Measurements from ENCODE around the gene PYDC2. TPM values are rescaled to one million over a fixed set of nuclear protein-coding genes. Genes with fewer than 3 reads are reported as not detected.

The PYDC2 gene
- not detected in 3 replicates for total RNA-seq (2021)
- Bru-seq, nascent RNA: percentile 37 among the genes with signal in this experiment
- long read RNA-seq, experiment 1: 0 reads
- long read RNA-seq, experiment 2: 0 reads
- long read RNA-seq, experiment 3: 0 reads

GRCh38 chr3:191461113-191461595 is at the start of gene PYDC2:
TSS of gene PYDC2 (plus strand) at chr3:191461163. CDS start at chr3:191461163, 0 bp downstream.
- no peaks in the 10 kb centered on the region for H3K27me3 Mint-ChIP-seq (ENCODE audit: low read depth)
- ChIA-PET CTCF (no interaction called here), POLR2A (no interaction called here)

GRCh38 chr3:191412759-191413158 is 48.2 kb upstream of the PYDC2 start:
- H3K27ac Mint-ChIP-seq: no peak overlapping the region
- ATAC-seq (peak; percentile 44), DNase-seq (ENCODE audit: low spot score) (no peak)
- ChIA-PET POLR2A (no interaction called here), CTCF (no interaction called here)
- no peaks in the 10 kb centered on the region for H3K27me3 Mint-ChIP-seq (ENCODE audit: low read depth)
- peaks cover 26% of the 10 kb centered on the region for H3K36me3 Mint-ChIP-seq
- peaks cover 33% of the 10 kb centered on the region for H3K9me3 Mint-ChIP-seq
- peaks cover 13% of the 10 kb centered on the region for H3K4me1 Mint-ChIP-seq
- H3K4me3 Mint-ChIP-seq: no peak overlapping the region
- TF ChIP-seq ZNF425 (CRISPR knock-in tag; conservative IDR thresholded peaks at IDR 0.05) (no peak), ZNF512 (CRISPR knock-in tag; IDR thresholded peaks at IDR 0.05; ENCODE audit: borderline replicate concordance) (no peak), PREB (CRISPR knock-in tag; IDR thresholded peaks at IDR 0.05; ENCODE audit: borderline replicate concordance) (no peak), IRF2 (CRISPR knock-in tag; IDR thresholded peaks at IDR 0.05; ENCODE audit: borderline replicate concordance, low read depth) (no peak), NFATC4 (CRISPR knock-in tag; IDR thresholded peaks at IDR 0.05) (no peak)

More at GRCh38 chr3:191461113-191461595, at the start of gene PYDC2:
- Mint-ChIP-seq H3K36me3 (no peaks in the 10 kb centered on the region), H3K9me3 (no peaks in the 10 kb centered on the region), H3K4me3 (no peak within 1 kb of the TSS), H3K27ac (no peak within 1 kb of the TSS), H3K4me1 (no peaks in the 10 kb centered on the region)
- TF ChIP-seq HMGA2 (CRISPR knock-in tag; IDR thresholded peaks at IDR 0.05): no peak
- no peak for TF ChIP-seq ZNF671 (CRISPR knock-in tag; IDR thresholded peaks at IDR 0.05)
- TF ChIP-seq OVOL2 (CRISPR knock-in tag; IDR thresholded peaks at IDR 0.05; ENCODE audit: borderline replicate concordance): no peak
- no peak for TF ChIP-seq ZMAT4 (CRISPR knock-in tag; IDR thresholded peaks at IDR 0.05)
- no peak for TF ChIP-seq PRDM15 (CRISPR knock-in tag; IDR thresholded peaks at IDR 0.05)
- TF ChIP-seq MXD4 (CRISPR knock-in tag; IDR thresholded peaks at IDR 0.05; ENCODE audit: borderline replicate concordance): no peak
- TF ChIP-seq TEAD1 (CRISPR knock-in tag; IDR thresholded peaks at IDR 0.05): no peak
- TF ChIP-seq ERG (CRISPR knock-in tag; IDR thresholded peaks at IDR 0.05): no peak
- TF ChIP-seq JAZF1 (CRISPR knock-in tag; IDR thresholded peaks at IDR 0.05): no peak
- no peak for TF ChIP-seq NR1H2 (CRISPR knock-in tag; IDR thresholded peaks at IDR 0.05)
- TF ChIP-seq ESRRA (CRISPR knock-in tag; IDR thresholded peaks at IDR 0.05; ENCODE audit: borderline replicate concordance): no peak
- TF ChIP-seq RORB (CRISPR knock-in tag; IDR thresholded peaks at IDR 0.05): no peak
- TF ChIP-seq ZNF396 (CRISPR knock-in tag; IDR thresholded peaks at IDR 0.05; ENCODE audit: borderline replicate concordance): no peak
- no peak for TF ChIP-seq NFATC4 (CRISPR knock-in tag; IDR thresholded peaks at IDR 0.05)
- no peak for TF ChIP-seq ZNF423 (CRISPR knock-in tag; IDR thresholded peaks at IDR 0.05)
- DNase-seq (ENCODE audit: low spot score): no peak
- no peak for ATAC-seq
